22Rv1 (cell line): ENCODE measurements around the gene FNBP1L.

Source experiments
- H3K27ac ChIP-seq: fragments of 450-650 bp; 2 replicates; pipeline ENCODE4 v1.5.1; 2017
- CTCF ChIP-seq: fragments of 450-650 bp; IDR thresholded peaks from 2 replicates; pipeline ENCODE4 v1.5.1; 2017; ENCODE audit warnings: mild to moderate bottlenecking
- ZFX ChIP-seq: fragments of 450-650 bp; IDR thresholded peaks from 2 replicates; pipeline ENCODE4 v1.6.1; 2017; ENCODE audit warnings: antibody characterized with exemption, borderline replicate concordance

The FNBP1L gene

GRCh38 chr1:93559045-93559444, 111.1 kb downstream of the FNBP1L start:
- no peak for TF ChIP-seq ZFX
- no peak for TF ChIP-seq CTCF
- H3K27ac ChIP-seq, result no peak overlapping the region

GRCh38 chr1:93559695-93560094, 111.8 kb downstream of the FNBP1L start:
- no peak for TF ChIP-seq CTCF
- H3K27ac ChIP-seq, result no peak overlapping the region

- TF ChIP-seq CTCF, result no peak
- TF ChIP-seq ZFX, result no peak
- H3K27ac ChIP-seq, result no peak overlapping the region
These were observed 117.7 kb downstream of the FNBP1L start for GRCh38 chr1:93565496-93566206.

- TF ChIP-seq ZFX (no peak), CTCF (no peak)
These were observed 118.3 kb downstream of the FNBP1L start for GRCh38 chr1:93566227-93566626.

GRCh38 chr1:93567255-93567918, 119.5 kb downstream of the FNBP1L start:
- H3K27ac ChIP-seq, result no peak overlapping the region
- TF ChIP-seq ZFX, result no peak
- no peak for TF ChIP-seq CTCF

More at GRCh38 chr1:93566227-93566626, 118.3 kb downstream of the FNBP1L start:
- H3K27ac ChIP-seq, result no peak overlapping the region

- no peak overlapping the region for H3K27ac ChIP-seq
- TF ChIP-seq CTCF (no peak), ZFX (no peak)
These were observed 121.6 kb downstream of the FNBP1L start for GRCh38 chr1:93569489-93569888.

GRCh38 chr1:93571623-93572310, 123.8 kb downstream of the FNBP1L start:
- TF ChIP-seq CTCF (no peak), ZFX (no peak)
- no peak overlapping the region for H3K27ac ChIP-seq
